Mucosa of stomach (tissue), 1 donor: ENCODE data around the gene PMEPA1.

Source experiments
- H3K27me3 ChIP-seq: one replicate; pipeline ENCODE4 v1.7.0; 2013; ENCODE audit warnings: mild to moderate bottlenecking, low read length; ENCODE audit not compliant: control insufficient read depth, insufficient read depth
- H3K36me3 ChIP-seq: one replicate; pipeline ENCODE4 v1.7.0; 2013; ENCODE audit warnings: low read length; ENCODE audit not compliant: control insufficient read depth, insufficient read depth
- H3K4me1 ChIP-seq: one replicate; pipeline ENCODE4 v1.7.0; 2013; ENCODE audit warnings: mild to moderate bottlenecking, low read length; ENCODE audit not compliant: control insufficient read depth, insufficient read depth
- H3K4me3 ChIP-seq: one replicate; pipeline ENCODE4 v1.7.0; 2013; ENCODE audit warnings: low read length
- H3K9ac ChIP-seq: one replicate; pipeline ENCODE4 v1.7.0; 2013; ENCODE audit warnings: mild to moderate bottlenecking, low read length, moderate library complexity
- H3K9me3 ChIP-seq: one replicate; pipeline ENCODE4 v1.7.0; 2013; ENCODE audit warnings: mild to moderate bottlenecking, low read length, moderate library complexity; ENCODE audit not compliant: control insufficient read depth
- donor health status: Pancreatic carcinoma.

Gene PMEPA1

GRCh38 chr20:57605045-57605444 is 104.8 kb downstream of the PMEPA1 start:
- Histone ChIP-seq H3K4me1 (no peaks in the 10 kb centered on the region), H3K9ac (no peak overlapping the region), H3K36me3 (no peaks in the 10 kb centered on the region), H3K27me3 (peaks cover 11% of the 10 kb centered on the region), H3K4me3 (no peak overlapping the region), H3K9me3 (no peaks in the 10 kb centered on the region)

DNA sequence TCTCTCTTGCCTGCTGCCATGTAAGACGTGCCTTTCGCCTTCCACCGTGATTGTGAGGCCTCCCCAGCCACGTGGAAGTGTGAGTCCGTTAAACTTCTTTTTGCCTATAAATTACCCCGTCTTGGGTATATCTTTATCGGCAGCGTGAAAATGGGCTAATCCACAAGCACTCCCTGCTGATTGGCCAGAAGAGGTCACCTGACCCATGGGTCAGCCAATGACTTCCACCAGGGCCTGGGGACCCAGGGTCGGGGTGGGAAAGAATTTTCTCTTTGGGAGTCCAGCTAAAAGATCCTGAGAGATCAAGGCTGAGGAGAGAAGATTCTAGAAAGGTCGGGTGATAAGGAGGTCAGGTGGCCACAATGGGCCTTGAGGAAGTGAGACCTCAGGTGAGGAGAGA is 106.7 kb downstream of the PMEPA1 start:
- Histone ChIP-seq H3K4me3 (no peak overlapping the region), H3K4me1 (no peaks in the 10 kb centered on the region), H3K27me3 (no peaks in the 10 kb centered on the region), H3K9me3 (no peaks in the 10 kb centered on the region), H3K9ac (no peak overlapping the region), H3K36me3 (no peaks in the 10 kb centered on the region)

GRCh38 chr20:57601737-57602136 is 108.1 kb downstream of the PMEPA1 start:
- no peak overlapping the region for H3K9ac ChIP-seq

GRCh38 chr20:57601211-57601570 is 108.6 kb downstream of the PMEPA1 start:
- H3K4me1 ChIP-seq, result peaks cover 7% of the 10 kb centered on the region

More at GRCh38 chr20:57601737-57602136, 108.1 kb downstream of the PMEPA1 start:
- Histone ChIP-seq H3K36me3 (no peaks in the 10 kb centered on the region), H3K4me1 (peaks cover 5% of the 10 kb centered on the region), H3K9me3 (no peaks in the 10 kb centered on the region), H3K4me3 (no peak overlapping the region), H3K27me3 (peaks cover 5% of the 10 kb centered on the region)

DNA sequence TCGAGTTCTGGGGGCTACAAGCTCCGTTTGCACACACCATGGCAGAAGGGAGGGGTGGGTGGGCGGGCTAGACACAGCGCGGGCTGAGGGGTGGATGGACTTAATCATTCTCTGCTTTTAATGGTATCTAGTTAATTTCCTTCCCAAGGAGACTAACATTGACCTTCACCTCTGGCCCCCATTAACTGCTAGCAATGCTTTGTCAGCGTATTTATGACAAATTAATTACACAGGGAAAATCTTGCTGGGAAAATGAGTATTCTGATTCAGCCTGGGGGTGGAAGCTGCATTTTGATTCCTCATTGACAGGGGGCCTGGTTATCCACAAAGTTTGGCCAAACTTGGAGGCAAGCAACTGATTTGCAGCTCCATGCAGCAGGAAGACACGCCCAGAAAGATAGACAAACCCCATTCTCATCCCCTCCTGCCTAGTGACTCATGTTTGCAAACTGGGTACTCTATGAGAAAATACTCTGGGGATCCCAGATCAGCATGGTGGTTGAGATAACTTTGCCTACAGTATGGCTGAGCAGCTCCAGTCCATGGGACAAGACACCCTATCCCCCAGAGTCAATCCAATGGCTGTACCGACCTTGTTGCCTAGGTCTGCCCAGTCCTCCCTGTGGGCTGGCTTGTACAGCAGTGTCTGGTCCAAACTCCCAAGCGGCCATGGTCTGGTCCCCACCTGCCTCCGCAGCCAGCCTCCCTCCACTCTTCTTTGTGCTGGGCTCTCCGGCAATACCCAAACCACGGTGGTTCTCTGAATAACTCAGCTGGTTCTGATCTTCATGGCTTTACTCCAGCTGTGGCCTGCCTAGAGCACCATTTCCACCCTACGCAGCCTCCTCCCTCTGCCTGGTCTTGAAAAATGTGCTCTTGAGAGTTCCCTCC is 109.2 kb downstream of the PMEPA1 start:
- Histone ChIP-seq H3K4me1 (peaks cover 7% of the 10 kb centered on the region), H3K27me3 (peaks cover 5% of the 10 kb centered on the region), H3K9ac (no peak overlapping the region), H3K36me3 (no peaks in the 10 kb centered on the region), H3K9me3 (no peaks in the 10 kb centered on the region), H3K4me3 (no peak overlapping the region)

More at GRCh38 chr20:57601211-57601570, 108.6 kb downstream of the PMEPA1 start:
- H3K9ac ChIP-seq, result no peak overlapping the region
- H3K9me3 ChIP-seq, result no peaks in the 10 kb centered on the region
- no peak overlapping the region for H3K4me3 ChIP-seq
- H3K36me3 ChIP-seq, result no peaks in the 10 kb centered on the region
- peaks cover 5% of the 10 kb centered on the region for H3K27me3 ChIP-seq

GRCh38 chr20:57598491-57598890 is 111.3 kb downstream of the PMEPA1 start:
- H3K9ac ChIP-seq, result no peak overlapping the region
- peaks cover 12% of the 10 kb centered on the region for H3K27me3 ChIP-seq
- H3K4me1 ChIP-seq, result peaks cover 17% of the 10 kb centered on the region
- no peak overlapping the region for H3K4me3 ChIP-seq
- H3K9me3 ChIP-seq, result no peaks in the 10 kb centered on the region
- H3K36me3 ChIP-seq, result no peaks in the 10 kb centered on the region
